Nephron (organoid): Measurements from ENCODE around the gene ADGRG7.
A peak's percentile ranks its signal among the peaks of the same experiment; 100 is the strongest.

Experiments used
- H3K27ac Mint-ChIP-seq, 3 experiments: 2 replicates each; pipeline ENCODE4 v1.8.0; 2020; ENCODE audit warnings: mixed read lengths in 3 of 3, mild to moderate bottlenecking in 2 of 3, moderate library complexity in 1 of 3
- H3K27me3 Mint-ChIP-seq: 2 replicates; pipeline ENCODE4 v1.8.0; 2021; ENCODE audit warnings: low read depth, mild to moderate bottlenecking, moderate library complexity, mixed read lengths
- H3K36me3 Mint-ChIP-seq: 2 replicates; pipeline ENCODE4 v1.8.0; 2020; ENCODE audit warnings: low read depth, mixed read lengths
- H3K4me1 Mint-ChIP-seq: 2 replicates; pipeline ENCODE4 v1.8.0; 2020; ENCODE audit warnings: mixed read lengths
- H3K4me3 Mint-ChIP-seq, 3 experiments: 2 replicates each; pipeline ENCODE4 v1.8.0; 2020; ENCODE audit warnings: mild to moderate bottlenecking in 3 of 3, mixed read lengths in 3 of 3, moderate library complexity in 2 of 3
- H3K9me3 Mint-ChIP-seq: 2 replicates; pipeline ENCODE4 v1.8.0; 2020; ENCODE audit warnings: mixed read lengths
- CTCF ChIP-seq, 3 experiments: fragments of 200-600 bp; sonication (generic); IDR thresholded peaks; one replicate each; pipeline ENCODE4 v1.5.0; 2021; ENCODE audit warnings: antibody characterized with exemption in 3 of 3; ENCODE audit not compliant: unreplicated experiment in 3 of 3

The ADGRG7 gene

GRCh38 chr3:100609305-100609704 is at the start of gene ADGRG7:
ADGRG7 (plus strand) TSS chr3:100609601; CDS start chr3:100609857, 256 bp downstream.
- TF ChIP-seq CTCF (IDR thresholded peaks at IDR 0.05; ENCODE audit: unreplicated experiment in 3 of 3) = no peak
- H3K4me1 Mint-ChIP-seq = no peaks in the 10 kb centered on the region
- peaks cover 9% of the 10 kb centered on the region for H3K27me3 Mint-ChIP-seq
- no peaks in the 10 kb centered on the region for H3K36me3 Mint-ChIP-seq
- no peak within 1 kb of the TSS for H3K4me3 Mint-ChIP-seq
- H3K9me3 Mint-ChIP-seq = no peaks in the 10 kb centered on the region
- no peak within 1 kb of the TSS for H3K27ac Mint-ChIP-seq

- Mint-ChIP-seq H3K27me3 (no peaks in the 10 kb centered on the region), H3K4me1 (peaks cover 30% of the 10 kb centered on the region), H3K36me3 (peaks cover 3% of the 10 kb centered on the region)
Measured at GRCh38 chr3:100560426-100560825, 49.0 kb upstream of the ADGRG7 start.

GRCh38 chr3:100561459-100562158 is 47.8 kb upstream of the ADGRG7 start:
- Mint-ChIP-seq H3K9me3 (no peaks in the 10 kb centered on the region), H3K27me3 (no peaks in the 10 kb centered on the region), H3K27ac (peak overlapping the region in 1 of 3 experiments; percentile 58), H3K36me3 (peaks cover 8% of the 10 kb centered on the region), H3K4me3 (no peak overlapping the region), H3K4me1 (peaks cover 29% of the 10 kb centered on the region)
- no peak for TF ChIP-seq CTCF (IDR thresholded peaks at IDR 0.05; ENCODE audit: unreplicated experiment in 3 of 3)

More at GRCh38 chr3:100560426-100560825, 49.0 kb upstream of the ADGRG7 start:
- no peaks in the 10 kb centered on the region for H3K9me3 Mint-ChIP-seq
- H3K27ac Mint-ChIP-seq = peak overlapping the region; percentile 19 to 58 (median 19)
- no peak for TF ChIP-seq CTCF (IDR thresholded peaks at IDR 0.05; ENCODE audit: unreplicated experiment in 3 of 3)
- H3K4me3 Mint-ChIP-seq = peak overlapping the region in 1 of 3 experiments; percentile 1

- Mint-ChIP-seq H3K4me1 (peaks cover 24% of the 10 kb centered on the region), H3K4me3 (no peak overlapping the region), H3K27ac (no peak overlapping the region), H3K9me3 (no peaks in the 10 kb centered on the region), H3K27me3 (no peaks in the 10 kb centered on the region), H3K36me3 (peaks cover 8% of the 10 kb centered on the region)
- no peak for TF ChIP-seq CTCF (IDR thresholded peaks at IDR 0.05; ENCODE audit: unreplicated experiment in 3 of 3)
Measured at GRCh38 chr3:100562224-100562857, 47.1 kb upstream of the ADGRG7 start.

- H3K27me3 Mint-ChIP-seq = no peaks in the 10 kb centered on the region
- TF ChIP-seq CTCF (IDR thresholded peaks at IDR 0.05; ENCODE audit: unreplicated experiment in 3 of 3) = no peak
- H3K9me3 Mint-ChIP-seq = no peaks in the 10 kb centered on the region
- no peak overlapping the region for H3K4me3 Mint-ChIP-seq
- H3K4me1 Mint-ChIP-seq = peaks cover 20% of the 10 kb centered on the region
- no peak overlapping the region for H3K27ac Mint-ChIP-seq
- H3K36me3 Mint-ChIP-seq = peaks cover 5% of the 10 kb centered on the region
Measured at GRCh38 chr3:100563228-100563627, 46.2 kb upstream of the ADGRG7 start.
